Natural killer cell (primary cell): ENCODE data around the gene MAGIX. TPM values are rescaled to one million over a fixed set of nuclear protein-coding genes. Genes with fewer than 3 reads are reported as not detected.
A peak's percentile ranks its signal among the peaks of the same experiment; 100 is the strongest.

Experiments
- ATAC-seq, 3 donors: fragments of 150-1000 bp in 2 of 3; fragments of 200-7000 bp in 1 of 3; cut with Tn5 transposase; 1 replicate in 1 of 3; 2 replicates in 2 of 3; pipeline ENCODE4 v1.10.0; 2021; ENCODE audit warnings: mild to moderate bottlenecking in 2 of 3, moderate library complexity in 2 of 3
- DNase-seq, 2 donors: peaks; one replicate each; pipeline versions ENCODE4 v3.0.0 to v3.0.0-alpha.2; 2013 to 2021; ENCODE audit warnings: mixed read lengths in 1 of 2
- H3K27ac ChIP-seq: one replicate; pipeline ENCODE4 v1.5.1; 2013; ENCODE audit warnings: mild to moderate bottlenecking, low read length
- H3K27me3 ChIP-seq: one replicate; pipeline ENCODE4 v1.6.1; 2013; ENCODE audit warnings: low read length; ENCODE audit not compliant: control insufficient read depth, insufficient read depth
- H3K36me3 ChIP-seq: one replicate; pipeline ENCODE4 v1.6.1; 2013; ENCODE audit warnings: low read length; ENCODE audit not compliant: control insufficient read depth, insufficient read depth
- H3K4me1 ChIP-seq: one replicate; pipeline ENCODE4 v1.6.1; 2013; ENCODE audit warnings: low read length; ENCODE audit not compliant: control insufficient read depth, insufficient read depth
- H3K4me3 ChIP-seq: one replicate; pipeline ENCODE4 v1.5.1; 2013; ENCODE audit warnings: low read length
- H3K9me3 ChIP-seq: one replicate; pipeline ENCODE4 v1.6.1; 2013; ENCODE audit warnings: low read length; ENCODE audit not compliant: control insufficient read depth, insufficient read depth
- H3K27ac Mint-ChIP-seq, 2 donors: one replicate each; pipeline ENCODE4 v1.8.0; 2022; ENCODE audit warnings: mild to moderate bottlenecking in 2 of 2, mixed read lengths in 2 of 2, moderate library complexity in 1 of 2
- H3K27me3 Mint-ChIP-seq, 2 donors: one replicate each; pipeline ENCODE4 v1.8.0; 2022; ENCODE audit warnings: low read depth in 2 of 2, mixed read lengths in 2 of 2
- H3K36me3 Mint-ChIP-seq: one replicate; pipeline ENCODE4 v1.8.0; 2022; ENCODE audit warnings: mixed read lengths
- H3K4me1 Mint-ChIP-seq, 2 donors: one replicate each; pipeline ENCODE4 v1.8.0; 2022; ENCODE audit warnings: mixed read lengths in 2 of 2
- H3K4me3 Mint-ChIP-seq: one replicate; pipeline ENCODE4 v1.8.0; 2022; ENCODE audit warnings: mild to moderate bottlenecking, moderate library complexity, mixed read lengths
- H3K9me3 Mint-ChIP-seq, 2 donors: one replicate each; pipeline ENCODE4 v1.8.0; 2022; ENCODE audit warnings: mixed read lengths in 2 of 2
- WGBS: methylation state at CpG from one replicate; pipeline ENCODE4 v1.1.7; 2013; ENCODE audit warnings: missing lambda C conversion rate; ENCODE audit not compliant: insufficient coverage; 5-methylcytosine and 5-hydroxymethylcytosine counted together
- intact Hi-C: fragments of 100-400 bp; cut with micrococcal nuclease; formaldehyde crosslinking; loops from one replicate; pipeline ENCODE4 v1.14.2; 2022
- total RNA-seq, 4 donors: library from RNA; stranded (reverse); fragments of 120-200 nt in 1 of 4; gene quantifications; one replicate each; pipeline versions ENCODE4 v1.2.3 to v1.2.4, GENCODE V29; 2013 to 2022
- TF ChIP-seq, protein P1 (sequence below): fragments of 200-600 bp; IDR thresholded peaks from one replicate; pipeline ENCODE4 v1.8.0; 2022; ENCODE audit warnings: antibody characterized with exemption

MAGIX gene
- total RNA-seq, 3 donors from 2014 or later (not counting 1 experiment from before 2014, with no cell fraction given): 1.00 to 1.7 (median 1.2) TPM

DNA sequence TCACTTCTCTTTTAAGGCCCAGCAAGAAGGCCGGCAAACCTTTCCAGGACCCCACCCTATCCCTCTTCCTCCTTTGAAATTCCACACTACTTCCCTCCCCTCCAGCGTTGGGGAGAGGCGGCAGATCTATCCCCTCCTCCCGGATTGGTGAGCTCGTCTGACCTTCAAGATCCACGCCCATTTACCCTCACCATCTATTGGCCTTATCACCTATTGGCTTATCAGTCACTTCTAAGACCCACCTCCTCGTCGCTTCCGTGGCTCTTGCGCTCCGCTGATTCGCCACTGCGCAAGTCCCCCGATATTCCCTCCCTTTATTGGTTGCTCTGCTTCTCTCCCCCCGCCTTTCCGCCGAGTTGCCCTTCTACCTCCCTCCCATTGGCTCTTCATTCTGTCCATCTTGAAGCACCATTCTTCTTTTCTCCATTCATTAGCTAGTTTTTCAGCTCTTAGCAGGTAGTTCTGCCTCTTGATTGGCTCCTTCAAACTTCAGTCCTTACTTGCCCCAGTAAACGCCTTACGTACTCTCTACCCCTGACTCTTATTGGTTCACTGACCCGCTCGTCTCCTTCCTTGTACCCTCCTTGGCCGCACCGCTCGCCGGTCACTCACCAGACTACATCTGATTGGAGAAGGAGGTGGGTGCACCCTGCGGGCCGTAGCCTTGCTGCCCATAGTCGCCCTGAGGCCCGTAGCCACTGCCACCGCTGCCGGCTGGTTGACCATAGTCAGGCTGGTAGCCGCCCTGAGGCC is 28.4 kb downstream of the MAGIX start:
- no peaks in the 10 kb centered on the region for H3K36me3 Mint-ChIP-seq
- Histone ChIP-seq H3K9me3 (no peaks in the 10 kb centered on the region), H3K27me3 (no peaks in the 10 kb centered on the region), H3K36me3 (no peaks in the 10 kb centered on the region), H3K27ac (peak overlapping the region; percentile 76), H3K4me3 (peak overlapping the region; percentile 52), H3K4me1 (peaks cover 16% of the 10 kb centered on the region)
- intact Hi-C loops: loop anchor here (1.0 kb wide), 2 partner anchors 9 to 68 kb away; partner anchors contain the start of genes GPKOW and SYP
- ATAC-seq: peak; percentile 85 to 96 (median 87)
- no peaks in the 10 kb centered on the region for H3K27me3 Mint-ChIP-seq
- TF ChIP-seq, protein P1, sequence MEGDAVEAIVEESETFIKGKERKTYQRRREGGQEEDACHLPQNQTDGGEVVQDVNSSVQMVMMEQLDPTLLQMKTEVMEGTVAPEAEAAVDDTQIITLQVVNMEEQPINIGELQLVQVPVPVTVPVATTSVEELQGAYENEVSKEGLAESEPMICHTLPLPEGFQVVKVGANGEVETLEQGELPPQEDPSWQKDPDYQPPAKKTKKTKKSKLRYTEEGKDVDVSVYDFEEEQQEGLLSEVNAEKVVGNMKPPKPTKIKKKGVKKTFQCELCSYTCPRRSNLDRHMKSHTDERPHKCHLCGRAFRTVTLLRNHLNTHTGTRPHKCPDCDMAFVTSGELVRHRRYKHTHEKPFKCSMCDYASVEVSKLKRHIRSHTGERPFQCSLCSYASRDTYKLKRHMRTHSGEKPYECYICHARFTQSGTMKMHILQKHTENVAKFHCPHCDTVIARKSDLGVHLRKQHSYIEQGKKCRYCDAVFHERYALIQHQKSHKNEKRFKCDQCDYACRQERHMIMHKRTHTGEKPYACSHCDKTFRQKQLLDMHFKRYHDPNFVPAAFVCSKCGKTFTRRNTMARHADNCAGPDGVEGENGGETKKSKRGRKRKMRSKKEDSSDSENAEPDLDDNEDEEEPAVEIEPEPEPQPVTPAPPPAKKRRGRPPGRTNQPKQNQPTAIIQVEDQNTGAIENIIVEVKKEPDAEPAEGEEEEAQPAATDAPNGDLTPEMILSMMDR: no peak
- 0% methylated on average over 24 of the region's 32 CpGs for WGBS
- H3K27ac Mint-ChIP-seq: peak overlapping the region; percentile 79 to 88
- H3K9me3 Mint-ChIP-seq: no peaks in the 10 kb centered on the region
- H3K4me3 Mint-ChIP-seq: peak overlapping the region; percentile 87
- peak; percentile 69 to 96 for DNase-seq
- H3K4me1 Mint-ChIP-seq: peaks cover 0 to 21% of the 10 kb centered on the region in 2 donors

DNA sequence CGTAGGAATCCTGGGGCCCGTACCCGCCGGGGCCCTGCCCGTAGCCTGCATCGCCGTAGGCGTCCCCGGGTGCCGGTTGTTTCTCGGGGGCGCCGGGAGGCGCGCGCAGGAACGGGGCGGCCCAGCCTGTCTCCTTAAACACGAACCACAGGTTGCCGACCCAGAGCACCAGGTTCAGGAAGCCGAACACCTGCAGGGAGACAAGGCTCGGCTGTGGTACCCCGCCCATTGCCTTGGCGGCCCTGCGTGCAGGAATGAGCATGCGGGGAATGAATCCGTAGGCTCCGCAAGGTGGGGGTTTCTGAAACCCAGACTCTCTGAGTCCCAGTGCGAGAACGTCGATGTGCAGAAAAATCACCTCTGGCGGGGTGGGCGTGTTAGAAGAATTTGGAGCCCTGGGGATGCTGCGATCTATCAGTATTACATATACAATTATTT is 29.0 kb downstream of the MAGIX start:
- Histone ChIP-seq H3K9me3 (no peaks in the 10 kb centered on the region), H3K36me3 (no peaks in the 10 kb centered on the region), H3K27me3 (no peaks in the 10 kb centered on the region), H3K27ac (peak overlapping the region; percentile 64), H3K4me1 (peaks cover 13% of the 10 kb centered on the region), H3K4me3 (peak overlapping the region; percentile 52)
- WGBS: under 1% methylated on average over 31 of the region's 34 CpGs
- Mint-ChIP-seq H3K4me1 (peaks cover 0 to 17% of the 10 kb centered on the region in 2 donors), H3K27me3 (no peaks in the 10 kb centered on the region), H3K36me3 (no peaks in the 10 kb centered on the region), H3K9me3 (no peaks in the 10 kb centered on the region), H3K4me3 (peak overlapping the region; percentile 87), H3K27ac (peak overlapping the region; percentile 79 to 88)
- DNase-seq (peak in 1 of 2 donors; percentile 55), ATAC-seq (no peak)
- TF ChIP-seq, protein P1: no peak
- intact Hi-C loops: loop anchor here (1.0 kb wide), 2 partner anchors 9 to 68 kb away; partner anchors contain the start of genes GPKOW and SYP

DNA sequence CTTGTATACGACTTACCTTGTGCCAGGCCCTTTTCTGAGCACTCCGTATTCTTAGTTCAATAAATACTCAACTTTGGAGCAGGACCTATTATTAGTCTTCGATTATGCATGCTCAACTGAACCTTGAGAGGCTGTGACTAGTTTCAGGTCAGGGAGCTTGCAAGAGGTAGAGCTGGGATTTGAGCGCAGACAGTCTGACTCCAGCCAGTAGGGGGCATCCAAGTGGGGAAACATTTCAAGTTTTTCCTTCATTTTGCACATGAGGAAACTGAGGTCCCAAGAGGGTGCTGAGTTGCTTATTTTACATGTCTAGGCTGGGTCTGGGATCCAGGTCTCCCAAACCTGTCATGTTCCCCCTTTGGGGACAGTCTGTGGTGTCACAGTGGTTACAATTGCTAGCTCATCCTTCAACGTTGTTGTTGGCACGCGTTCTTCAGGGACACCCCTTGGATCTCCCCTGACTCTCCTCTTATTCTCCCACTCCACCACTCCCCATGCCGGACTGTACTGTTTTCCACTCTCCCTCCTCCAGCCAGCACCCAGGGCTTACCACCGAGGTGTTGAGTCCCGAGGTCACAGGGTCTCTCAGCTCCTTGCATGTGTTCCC is 30.3 kb downstream of the MAGIX start:
- H3K36me3 ChIP-seq: no peaks in the 10 kb centered on the region
- no peak overlapping the region for H3K4me3 ChIP-seq
- TF ChIP-seq, protein P1: peak; percentile 45
- DNase-seq: peak in 1 of 2 donors; percentile 57
- Mint-ChIP-seq H3K27me3 (no peaks in the 10 kb centered on the region), H3K4me3 (peak overlapping the region; percentile 25), H3K27ac (no peak overlapping the region), H3K36me3 (no peaks in the 10 kb centered on the region), H3K9me3 (no peaks in the 10 kb centered on the region), H3K4me1 (peaks cover 0 to 12% of the 10 kb centered on the region in 2 donors)
- H3K9me3 ChIP-seq: no peaks in the 10 kb centered on the region
- no peak for ATAC-seq
- intact Hi-C loops: no loop called here
- H3K27ac ChIP-seq: no peak overlapping the region
- peaks cover 12% of the 10 kb centered on the region for H3K4me1 ChIP-seq
- 74% methylated on average over 10 of the region's 10 CpGs for WGBS
- H3K27me3 ChIP-seq: no peaks in the 10 kb centered on the region
